NCI-H2081 treated with DMSO at 0.1 percent for 48 hours (cell line): Measurements from ENCODE around the gene SPP1.
"Not testable (repeated sequence)": the region's sequence is repeated elsewhere in the genome, so short reads cannot be mapped to it uniquely, and the experiment has no call there.

ENCODE experiments used
- DNase-seq: peaks from one replicate; lab custom pipeline; 2025; lab: John Stamatoyannopoulos, UW

The SPP1 gene

GRCh38 chr4:88025868-88026661 is 50.6 kb downstream of the SPP1 start:
- DNase-seq = not testable (repeated sequence)

GRCh38 chr4:88027611-88028608 is 52.4 kb downstream of the SPP1 start:
- no peak for DNase-seq

- no peak for DNase-seq
These were observed 53.4 kb downstream of the SPP1 start for GRCh38 chr4:88028946-88029345.

GRCh38 chr4:88029556-88029955 is 54.0 kb downstream of the SPP1 start:
- DNase-seq = no peak

- DNase-seq = no peak
These were observed 55.2 kb downstream of the SPP1 start for GRCh38 chr4:88030565-88031310.
